ENCODE results near the gene TCF12.

GRCh38 chr15:57218826-57219576, 300.6 kb downstream of the TCF12 start:
- TF ChIP-seq CTCF (IDR thresholded peaks at IDR 0.05; ENCODE audit: insufficient read depth, low read depth, low read length) (no peak), EZH2 (IDR thresholded peaks at IDR 0.05; ENCODE audit: insufficient read depth, low read length) (no peak)
